Esophagus squamous epithelium (tissue), 5 donors: ENCODE measurements around the gene TIMP2. TPM values are rescaled to one million over a fixed set of nuclear protein-coding genes. Genes with fewer than 3 reads are reported as not detected.
A peak's percentile ranks its signal among the peaks of the same experiment; 100 is the strongest.

Experiments used
- DNase-seq: peaks from one replicate; lab custom pipeline; 2025; lab: John Stamatoyannopoulos, UW
- H3K27ac ChIP-seq, 4 donors: fragments of 200-600 bp; sonication (generic); one replicate each; pipeline ENCODE4 v1.5.1; 2016 to 2019; ENCODE audit warnings: mild to moderate bottlenecking in 1 of 4
- H3K27me3 ChIP-seq, 4 donors: fragments of 200-600 bp; sonication (generic); 1 replicate in 3 of 4; 2 replicates in 1 of 4; pipeline versions ENCODE4 v1.5.1 to v1.6.0; 2017 to 2021; ENCODE audit warnings: antibody characterized with exemption in 1 of 4
- H3K36me3 ChIP-seq, 3 donors: fragments of 200-600 bp; sonication (generic); one replicate each; pipeline ENCODE4 v1.5.1; 2016 to 2019
- H3K4me1 ChIP-seq, 3 donors: fragments of 200-600 bp; sonication (generic); one replicate each; pipeline ENCODE4 v1.5.1; 2017 to 2019
- H3K4me3 ChIP-seq, 4 donors: fragments of 200-600 bp; sonication (generic); 1 replicate in 3 of 4; 2 replicates in 1 of 4; pipeline ENCODE4 v1.5.1; 2016 to 2019; ENCODE audit warnings: mild to moderate bottlenecking in 2 of 4, moderate library complexity in 1 of 4
- H3K9me3 ChIP-seq, 3 donors: fragments of 200-600 bp; sonication (generic); one replicate each; pipeline ENCODE4 v1.5.1; 2016 to 2019
- CTCF ChIP-seq, 6 experiments: fragments of 450-650 bp in 4 of 6; fragments of 200-600 bp in 2 of 6; sonication (generic) in 2 of 6; IDR thresholded peaks; one replicate each; pipeline ENCODE4 v1.5.1; 2016 to 2019; ENCODE audit warnings: antibody characterized with exemption in 6 of 6, mild to moderate bottlenecking in 4 of 6, moderate library complexity in 4 of 6
- POLR2A ChIP-seq, 4 donors: fragments of 450-650 bp; IDR thresholded peaks; one replicate each; pipeline ENCODE4 v1.6.1; 2017; ENCODE audit warnings: antibody characterized with exemption in 4 of 4, mild to moderate bottlenecking in 4 of 4, moderate library complexity in 3 of 4
- WGBS, 2 donors: methylation state at CpG; one replicate each; pipeline ENCODE4 v1.1.5; 2018; 5-methylcytosine and 5-hydroxymethylcytosine counted together
- intact Hi-C: fragments of 100-400 bp; cut with DNase I; formaldehyde crosslinking; loops from one replicate; pipeline ENCODE4 v1.15.0; 2022
- total RNA-seq, 4 donors: library from RNA; depleted of rRNA; stranded (reverse); fragments of >200 nt; gene quantifications; one replicate each; pipeline ENCODE4 v1.1.0, GENCODE V29; 2016
- donor health status: DM: yes; HTN: yes; CAD: no.

TIMP2 gene
- total RNA-seq, 4 donors from 2014 or later = 6.1 to 154 (median 28.2) TPM

- H3K27ac ChIP-seq = no peak overlapping the region
- H3K4me1 ChIP-seq = peaks cover 15 to 36% (median 32%) of the 10 kb centered on the region in 3 donors
- intact Hi-C loops = no loop called here
- WGBS, 2 donors = 73 to 96% methylated on average over 7 to 11 of the region's 11 CpGs
- H3K36me3 ChIP-seq = no peaks in the 10 kb centered on the region
- TF ChIP-seq CTCF (IDR thresholded peaks at IDR 0.05) = no peak
- no peak for TF ChIP-seq POLR2A (IDR thresholded peaks at IDR 0.05)
- H3K4me3 ChIP-seq = no peak overlapping the region
- H3K9me3 ChIP-seq = no peaks in the 10 kb centered on the region
- no peak for DNase-seq
- H3K27me3 ChIP-seq = peaks cover 0 to 3% (median 0%) of the 10 kb centered on the region in 4 donors
Measured at GRCh38 chr17:78937561-78937960, 12.4 kb upstream of the TIMP2 start.

- H3K27ac ChIP-seq = peak overlapping the region; percentile 69 to 91 (median 90)
Measured at GRCh38 chr17:78935419-78936323, 10.5 kb upstream of the TIMP2 start.

GRCh38 chr17:78934681-78935418 is 9.7 kb upstream of the TIMP2 start:
- peaks cover 0 to 9% (median 0%) of the 10 kb centered on the region in 4 donors for H3K27me3 ChIP-seq
- peaks cover 15 to 39% (median 32%) of the 10 kb centered on the region in 3 donors for H3K4me1 ChIP-seq
- WGBS, 2 donors = 75 to 87% methylated on average over 10 of the region's 19 CpGs
- peak overlapping the region; percentile 69 to 91 (median 90) for H3K27ac ChIP-seq
- H3K9me3 ChIP-seq = no peaks in the 10 kb centered on the region
- peak overlapping the region in 3 of 4 donors; percentile 22 to 52 (median 27) for H3K4me3 ChIP-seq
- H3K36me3 ChIP-seq = no peaks in the 10 kb centered on the region
- DNase-seq = no peak
- intact Hi-C loops = no loop called here
- TF ChIP-seq POLR2A (IDR thresholded peaks at IDR 0.05) (no peak), CTCF (IDR thresholded peaks at IDR 0.05) (no peak)

More at GRCh38 chr17:78935419-78936323, 10.5 kb upstream of the TIMP2 start:
- H3K27me3 ChIP-seq = peaks cover 0 to 3% (median 0%) of the 10 kb centered on the region in 4 donors
- intact Hi-C loops = no loop called here
- no peaks in the 10 kb centered on the region for H3K36me3 ChIP-seq
- no peak overlapping the region for H3K4me3 ChIP-seq
- no peaks in the 10 kb centered on the region for H3K9me3 ChIP-seq
- WGBS, 2 donors = 63 to 70% methylated on average over 11 to 23 of the region's 33 CpGs
- DNase-seq = no peak
- TF ChIP-seq CTCF (IDR thresholded peaks at IDR 0.05) (no peak), POLR2A (IDR thresholded peaks at IDR 0.05) (no peak)
- peaks cover 15 to 36% (median 32%) of the 10 kb centered on the region in 3 donors for H3K4me1 ChIP-seq

- peak; percentile 52 for DNase-seq
- no peaks in the 10 kb centered on the region for H3K36me3 ChIP-seq
- TF ChIP-seq CTCF (IDR thresholded peaks at IDR 0.05) (no peak), POLR2A (IDR thresholded peaks at IDR 0.05) (no peak)
- 2 to 7% methylated on average over 7 to 12 of the region's 16 CpGs for WGBS, 2 donors
- H3K4me3 ChIP-seq = peak overlapping the region in 3 of 4 donors; percentile 22 to 52 (median 27)
- H3K4me1 ChIP-seq = peaks cover 15 to 42% (median 32%) of the 10 kb centered on the region in 3 donors
- intact Hi-C loops = no loop called here
- no peaks in the 10 kb centered on the region for H3K9me3 ChIP-seq
- H3K27ac ChIP-seq = peak overlapping the region; percentile 69 to 91 (median 90)
- H3K27me3 ChIP-seq = peaks cover 0 to 15% (median 0%) of the 10 kb centered on the region in 4 donors
Measured at GRCh38 chr17:78933959-78934568, 8.9 kb upstream of the TIMP2 start.
